Stomach (tissue), 4 donors: ENCODE data around the gene DPYSL5.

Experiments used
- EP300 ChIP-seq: sonication (generic); formaldehyde crosslinking; IDR thresholded peaks from one replicate; pipeline ENCODE4 v1.6.1; 2017; ENCODE audit warnings: antibody characterized with exemption
- POLR2AphosphoS5 ChIP-seq, 3 donors: sonication (generic); formaldehyde crosslinking; IDR thresholded peaks; one replicate each; pipeline ENCODE4 v1.6.1; 2016; ENCODE audit warnings: antibody characterized with exemption in 3 of 3
- TF ChIP-seq, protein P1 (sequence below), 7 experiments: fragments of 450-650 bp in 4 of 7; fragments of 200-600 bp in 3 of 7; sonication (generic) in 3 of 7; IDR thresholded peaks; one replicate each; pipeline ENCODE4 v1.5.1; 2016 to 2019; ENCODE audit warnings: antibody characterized with exemption in 7 of 7, control low read depth in 2 of 7, mild to moderate bottlenecking in 1 of 7

DNA sequence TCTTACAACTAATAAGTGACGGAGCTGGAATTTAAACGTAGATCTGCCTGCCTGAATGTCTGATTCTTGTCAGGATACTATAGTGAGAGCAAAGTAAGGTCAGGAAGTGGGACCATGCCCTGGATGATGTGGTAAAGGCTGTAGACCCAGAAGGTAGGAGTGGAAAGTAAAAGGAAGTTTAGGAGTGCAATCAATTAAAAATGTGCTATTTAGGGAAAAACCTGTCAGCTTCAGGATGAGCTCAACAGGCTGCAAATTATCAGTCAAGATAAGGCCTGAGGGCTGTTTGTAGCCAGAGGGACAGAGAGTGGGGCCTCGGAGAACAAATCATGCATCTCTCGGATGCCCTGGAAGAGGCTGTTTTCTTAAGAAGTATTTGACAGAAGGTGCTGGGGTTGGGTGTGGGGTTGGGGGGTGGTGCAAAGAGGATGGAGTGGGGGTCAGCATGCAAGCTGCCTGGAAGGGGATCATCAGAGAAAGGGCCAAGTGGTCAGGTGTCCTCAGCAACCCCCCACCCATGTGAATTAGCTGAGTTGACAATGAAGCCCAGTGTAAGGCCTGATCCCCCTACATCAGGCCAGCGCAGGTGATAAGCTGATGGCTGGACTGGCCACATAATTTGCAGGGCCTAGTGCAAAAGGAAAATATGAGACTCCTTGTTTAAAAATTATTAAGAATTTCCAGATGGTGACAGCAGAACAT is 69.4 kb downstream of the DPYSL5 start:
- TF ChIP-seq, protein P1, sequence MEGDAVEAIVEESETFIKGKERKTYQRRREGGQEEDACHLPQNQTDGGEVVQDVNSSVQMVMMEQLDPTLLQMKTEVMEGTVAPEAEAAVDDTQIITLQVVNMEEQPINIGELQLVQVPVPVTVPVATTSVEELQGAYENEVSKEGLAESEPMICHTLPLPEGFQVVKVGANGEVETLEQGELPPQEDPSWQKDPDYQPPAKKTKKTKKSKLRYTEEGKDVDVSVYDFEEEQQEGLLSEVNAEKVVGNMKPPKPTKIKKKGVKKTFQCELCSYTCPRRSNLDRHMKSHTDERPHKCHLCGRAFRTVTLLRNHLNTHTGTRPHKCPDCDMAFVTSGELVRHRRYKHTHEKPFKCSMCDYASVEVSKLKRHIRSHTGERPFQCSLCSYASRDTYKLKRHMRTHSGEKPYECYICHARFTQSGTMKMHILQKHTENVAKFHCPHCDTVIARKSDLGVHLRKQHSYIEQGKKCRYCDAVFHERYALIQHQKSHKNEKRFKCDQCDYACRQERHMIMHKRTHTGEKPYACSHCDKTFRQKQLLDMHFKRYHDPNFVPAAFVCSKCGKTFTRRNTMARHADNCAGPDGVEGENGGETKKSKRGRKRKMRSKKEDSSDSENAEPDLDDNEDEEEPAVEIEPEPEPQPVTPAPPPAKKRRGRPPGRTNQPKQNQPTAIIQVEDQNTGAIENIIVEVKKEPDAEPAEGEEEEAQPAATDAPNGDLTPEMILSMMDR (IDR thresholded peaks at IDR 0.05): no peak
- TF ChIP-seq EP300 (no peak), POLR2AphosphoS5 (IDR thresholded peaks at IDR 0.05) (no peak)
